GM19328 (cell line): ENCODE results near the gene HBA2.
"Not testable (repeated sequence)": the region's sequence is repeated elsewhere in the genome, so short reads cannot be mapped to it uniquely, and the experiment has no call there.

Experiments used
- ATAC-seq: cut with Tn5 transposase; IDR thresholded peaks from one replicate; pipeline ENCODE4 v1.9.1; 2021; ENCODE audit warnings: mild to moderate bottlenecking, moderate library complexity; ENCODE audit not compliant: unreplicated experiment

HBA2 gene

GRCh38 chr16:172374-172941 is at the start of gene HBA2:
TSS of gene HBA2 (plus strand) at chr16:172876. CDS start at chr16:172913, 37 bp downstream.
- not testable (repeated sequence) for ATAC-seq

DNA sequence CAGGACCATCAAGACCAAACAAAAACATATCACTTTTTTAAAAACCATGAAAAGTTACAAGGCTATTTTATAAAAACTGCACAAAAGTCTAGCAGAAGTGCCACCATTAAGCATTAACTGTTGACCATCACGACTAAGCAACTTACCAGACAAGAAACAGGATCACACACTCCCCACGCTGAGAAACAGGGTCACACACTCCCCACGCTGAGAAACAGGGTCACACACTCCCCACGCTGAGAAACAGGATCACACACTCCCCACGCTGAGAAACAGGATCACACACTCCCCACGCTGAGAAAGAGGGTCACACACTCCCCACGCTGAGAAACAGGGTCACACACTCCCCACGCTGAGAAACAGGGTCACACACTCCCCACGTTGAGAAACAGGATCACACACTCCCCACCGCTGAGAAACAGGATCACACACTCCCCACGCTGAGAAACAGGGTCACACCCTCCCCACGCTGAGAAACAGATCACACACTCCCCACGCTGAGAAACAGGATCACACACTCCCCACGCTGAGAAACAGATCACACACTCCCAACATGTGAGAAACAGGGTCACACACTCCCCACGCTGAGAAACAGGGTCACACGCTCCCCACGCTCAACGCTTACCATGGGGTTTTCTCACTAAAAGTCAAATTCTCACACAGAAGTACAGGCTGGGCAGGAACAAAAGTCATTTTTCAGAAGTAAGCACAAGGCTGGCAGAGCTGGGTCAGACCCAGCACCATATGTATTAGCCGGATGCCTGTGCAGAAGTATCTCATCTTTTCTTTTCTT is 48.9 kb upstream of the HBA2 start:
- ATAC-seq = not testable (repeated sequence)

GRCh38 chr16:125011-125410 is 47.7 kb upstream of the HBA2 start:
- ATAC-seq = no peak

- no peak for ATAC-seq
Measured at GRCh38 chr16:129075-129474, 43.6 kb upstream of the HBA2 start.

DNA sequence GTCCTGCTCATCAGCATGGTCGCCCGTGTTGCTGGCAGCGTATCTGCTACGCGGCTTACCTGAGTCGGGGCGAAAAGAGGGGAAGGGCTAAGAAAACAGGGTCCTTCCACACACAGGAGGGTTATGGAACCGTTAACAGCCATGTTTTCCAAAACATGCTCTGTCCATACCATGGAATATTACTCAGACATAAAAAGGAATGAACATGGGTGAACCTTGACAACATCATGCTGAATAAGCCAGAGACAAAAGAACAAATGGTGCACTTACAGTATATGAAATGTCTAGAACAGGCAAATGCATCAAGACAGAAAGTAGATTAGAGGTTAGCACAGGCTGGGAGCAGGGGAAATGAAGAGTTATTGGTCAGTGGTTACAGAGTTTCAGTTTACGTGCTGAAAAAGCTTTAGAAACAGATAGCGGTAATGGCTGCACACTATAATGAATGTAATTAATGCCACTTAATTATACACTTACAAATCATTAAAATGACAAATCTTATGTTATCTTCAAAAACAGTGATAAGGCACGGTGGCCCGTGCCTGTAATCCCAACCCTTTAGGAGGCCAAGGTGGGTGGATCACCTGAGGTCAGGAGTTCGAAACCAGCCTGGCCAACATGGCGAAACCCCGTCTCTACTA is 42.0 kb upstream of the HBA2 start:
- ATAC-seq = no peak

DNA sequence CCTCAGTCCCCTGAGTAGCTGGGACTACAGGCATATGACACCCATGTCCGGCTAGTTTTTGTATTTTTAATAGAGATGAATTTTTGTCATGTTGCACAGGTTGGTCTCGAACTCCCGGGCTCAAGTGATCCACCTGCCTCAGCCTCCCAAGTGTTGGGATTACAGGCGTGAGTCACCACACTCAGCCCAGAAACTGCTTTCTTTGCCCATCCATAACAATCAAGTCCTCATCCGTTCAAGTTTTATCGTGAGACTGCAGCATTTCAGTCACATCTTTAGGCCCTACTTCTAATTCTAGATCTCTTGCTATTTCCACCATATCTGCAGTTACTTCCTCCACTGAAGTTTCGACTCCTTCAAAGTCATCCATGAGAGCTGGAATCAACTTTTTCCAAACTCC is 40.6 kb upstream of the HBA2 start:
- no peak for ATAC-seq

DNA sequence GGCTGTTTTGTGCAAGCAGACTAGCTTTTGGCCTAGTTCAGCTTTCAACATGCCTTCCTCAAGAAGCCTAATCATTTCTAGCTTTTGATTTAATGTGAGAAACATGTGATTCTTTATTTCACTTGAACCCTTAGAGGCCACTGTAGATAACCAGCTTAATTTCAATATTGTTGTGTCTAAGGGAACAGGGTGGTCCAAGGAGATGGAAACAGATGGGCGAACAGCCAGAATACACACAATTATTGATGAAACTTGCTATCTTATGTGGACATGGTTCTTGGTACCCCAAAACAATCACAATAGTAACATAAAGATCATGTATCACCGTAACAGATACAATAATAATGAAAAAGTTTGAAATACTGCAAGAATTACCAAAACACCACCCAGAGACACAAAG is 39.0 kb upstream of the HBA2 start:
- no peak for ATAC-seq

DNA sequence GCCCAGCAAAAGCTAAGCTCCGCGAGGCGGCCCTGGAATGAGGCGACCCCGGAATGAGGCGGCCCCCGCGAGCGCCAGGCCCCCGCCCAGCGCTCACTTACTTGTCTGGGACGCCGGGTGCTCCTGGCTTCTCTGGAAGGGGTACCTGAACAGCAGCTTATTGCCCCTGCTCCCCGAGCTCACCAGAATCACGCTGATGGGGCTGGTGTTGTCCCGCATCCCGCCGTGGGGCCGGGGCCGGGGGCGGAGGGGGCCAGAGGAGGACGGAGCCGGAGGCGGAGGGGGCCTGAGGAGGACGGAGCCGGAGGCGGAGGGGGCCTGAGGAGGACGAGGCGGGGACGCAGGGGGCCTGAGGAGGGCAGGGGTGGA is 34.6 kb upstream of the HBA2 start:
- no peak for ATAC-seq

- no peak for ATAC-seq
Measured at GRCh38 chr16:140175-140857, 32.4 kb upstream of the HBA2 start.

- no peak for ATAC-seq
Measured at GRCh38 chr16:142405-142967, 30.2 kb upstream of the HBA2 start.

GRCh38 chr16:143047-143446 is 29.6 kb upstream of the HBA2 start:
- ATAC-seq = no peak

DNA sequence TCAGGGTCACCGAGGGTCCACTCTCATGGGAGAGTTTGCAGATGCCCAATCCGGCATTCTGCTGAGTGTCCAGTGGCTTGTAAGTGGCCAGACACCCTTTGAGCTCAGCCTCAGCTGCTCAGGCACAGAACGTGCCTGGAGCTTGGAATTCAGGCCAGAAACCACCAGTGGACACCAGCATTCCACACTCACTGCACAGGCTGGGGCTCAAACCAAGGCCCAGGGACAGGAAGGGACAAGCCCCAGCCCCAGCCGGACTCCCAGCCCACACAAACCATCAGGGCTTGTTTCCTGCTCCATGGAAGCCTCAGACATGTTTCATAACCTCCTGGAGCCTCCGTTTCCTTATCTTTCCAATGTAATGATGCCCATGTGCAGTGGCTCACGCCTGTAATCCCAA is 29.2 kb upstream of the HBA2 start:
- no peak for ATAC-seq

GRCh38 chr16:144797-145252 is 27.9 kb upstream of the HBA2 start:
- ATAC-seq = no peak

DNA sequence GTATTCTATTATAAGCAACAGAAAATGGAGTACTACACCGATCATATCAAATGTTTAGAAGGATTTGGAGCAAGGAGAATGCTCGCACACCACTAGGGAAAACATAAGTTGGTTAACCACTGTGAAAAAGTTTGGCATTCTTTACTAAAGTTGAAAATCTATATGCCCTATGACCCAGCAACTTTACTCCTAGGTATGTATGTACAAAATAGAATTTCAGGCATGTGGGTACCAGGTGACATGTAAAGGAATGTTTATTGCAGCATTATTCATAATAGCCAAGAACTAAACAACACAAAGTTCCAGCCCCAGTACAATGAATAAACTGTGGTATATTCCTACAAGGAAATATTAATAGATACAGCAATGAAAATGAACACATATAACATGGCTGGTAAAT is 26.0 kb upstream of the HBA2 start:
- ATAC-seq = no peak

GRCh38 chr16:149024-149660 is 23.5 kb upstream of the HBA2 start:
- ATAC-seq = no peak

DNA sequence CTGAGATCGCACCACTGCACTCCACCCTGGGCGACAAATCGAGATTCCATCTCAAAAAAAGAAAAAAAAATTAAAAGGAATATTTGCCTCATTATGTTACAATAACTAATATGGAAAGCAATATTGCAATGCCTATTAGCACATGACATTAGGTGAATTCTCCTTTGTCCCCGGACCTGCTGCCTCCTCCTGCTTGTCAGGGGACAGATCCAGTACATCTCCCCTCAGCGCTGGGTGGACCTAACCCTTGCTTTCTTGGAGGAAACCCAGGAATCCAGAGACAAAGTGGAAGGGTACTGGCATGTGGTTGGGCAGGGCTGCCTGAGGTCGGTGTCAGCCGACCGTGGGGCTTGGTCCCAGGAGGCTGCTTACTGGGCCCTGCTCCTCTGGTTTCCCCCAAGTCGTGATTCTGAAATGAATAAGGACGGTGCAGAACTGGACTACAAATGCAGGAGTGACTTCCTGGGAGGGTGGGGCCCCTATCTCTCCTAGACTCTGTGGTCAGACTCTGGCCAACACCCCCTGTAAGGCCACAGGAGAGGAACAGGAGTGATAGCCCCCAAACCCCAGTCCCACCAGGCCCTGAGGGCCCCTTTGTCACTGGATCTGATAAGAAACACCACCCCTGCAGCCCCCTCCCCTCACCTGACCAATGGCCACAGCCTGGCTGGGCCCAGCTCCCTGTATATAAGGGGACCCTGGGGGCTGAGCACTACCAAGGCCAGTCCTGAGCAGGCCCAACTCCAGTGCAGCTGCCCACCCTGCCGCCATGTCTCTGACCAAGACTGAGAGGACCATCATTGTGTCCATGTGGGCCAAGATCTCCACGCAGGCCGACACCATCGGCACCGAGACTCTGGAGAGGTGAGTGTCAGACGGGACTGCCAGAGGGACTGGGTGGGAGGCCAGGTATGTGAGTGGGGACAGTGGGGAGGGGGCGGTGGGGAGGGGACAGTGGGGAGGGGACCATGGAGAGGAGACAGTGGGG is 20.2 kb upstream of the HBA2 start, which contains the start of gene HBZ:
TSS of gene HBZ (plus strand) at position 504 of the 988 bp plus-strand sequence. CDS start at position 770, 266 bp downstream.
- no peak for ATAC-seq

DNA sequence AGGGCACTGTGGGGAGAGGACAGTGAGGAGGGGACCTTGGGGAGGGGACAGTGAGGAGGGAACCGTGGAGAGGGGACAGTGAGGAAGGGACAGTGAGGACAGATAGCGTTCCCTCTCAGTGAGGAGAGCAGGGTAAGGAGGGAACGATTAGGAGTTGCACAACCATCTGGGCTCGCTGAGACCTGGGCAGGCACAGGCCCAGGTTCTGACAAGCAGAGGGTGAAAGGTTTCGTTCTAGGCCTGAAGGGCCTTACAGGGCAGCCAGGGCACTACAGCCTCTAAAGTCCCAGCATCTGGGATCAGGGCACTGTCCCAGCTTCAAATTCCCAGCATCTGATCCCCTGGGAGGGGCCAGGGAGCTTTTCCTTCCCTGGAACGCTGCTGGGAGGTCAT is 19.6 kb upstream of the HBA2 start:
- ATAC-seq = not testable (repeated sequence)

DNA sequence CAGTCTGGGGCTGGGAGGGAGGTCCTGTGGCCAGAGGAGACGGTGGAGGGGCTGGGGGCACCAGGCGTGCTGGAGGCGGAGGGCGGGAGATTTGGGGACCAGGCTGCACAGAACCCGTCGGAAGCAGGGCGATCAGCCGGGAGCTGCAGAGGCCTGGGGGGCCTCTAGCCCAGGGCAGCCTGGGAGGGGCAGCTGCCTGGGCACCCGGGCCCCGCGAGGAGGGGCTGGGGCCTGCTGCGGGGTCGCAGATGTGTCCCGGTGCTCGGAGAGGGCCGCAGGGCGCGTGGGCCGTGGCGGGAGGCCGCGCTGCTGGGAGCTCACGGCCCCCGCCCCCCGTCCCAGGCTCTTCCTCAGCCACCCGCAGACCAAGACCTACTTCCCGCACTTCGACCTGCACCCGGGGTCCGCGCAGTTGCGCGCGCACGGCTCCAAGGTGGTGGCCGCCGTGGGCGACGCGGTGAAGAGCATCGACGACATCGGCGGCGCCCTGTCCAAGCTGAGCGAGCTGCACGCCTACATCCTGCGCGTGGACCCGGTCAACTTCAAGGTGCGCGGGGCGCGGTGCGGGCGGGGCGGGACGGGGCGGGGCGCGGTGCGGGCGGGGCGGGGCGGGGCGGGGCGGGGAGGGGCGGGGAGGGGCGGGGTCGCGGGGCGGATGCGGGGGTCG is 19.0 kb upstream of the HBA2 start:
- not testable (repeated sequence) for ATAC-seq
